Measurements from ENCODE around the gene UPP2.

DNA sequence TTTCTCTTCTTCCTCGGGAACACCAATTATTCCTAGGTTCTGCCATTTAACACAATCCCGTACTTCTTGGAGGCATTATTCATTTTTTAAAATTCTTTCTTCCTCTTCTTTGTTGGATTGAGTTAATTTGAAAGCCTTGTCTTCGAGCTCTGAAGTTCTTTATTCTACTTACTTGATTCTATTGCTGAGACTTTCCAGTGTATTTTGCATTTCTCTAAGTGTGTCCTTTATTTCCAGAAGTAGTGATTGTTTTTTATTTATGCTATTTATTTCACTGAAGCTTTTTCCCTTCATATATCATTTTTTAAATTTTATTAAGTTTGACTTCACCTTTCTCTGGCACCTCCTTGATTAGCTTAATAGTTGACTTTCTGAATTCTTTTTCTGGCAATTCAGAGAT lies 13.6 kb upstream of the UPP2 start:
- TF ChIP-seq, protein P1, sequence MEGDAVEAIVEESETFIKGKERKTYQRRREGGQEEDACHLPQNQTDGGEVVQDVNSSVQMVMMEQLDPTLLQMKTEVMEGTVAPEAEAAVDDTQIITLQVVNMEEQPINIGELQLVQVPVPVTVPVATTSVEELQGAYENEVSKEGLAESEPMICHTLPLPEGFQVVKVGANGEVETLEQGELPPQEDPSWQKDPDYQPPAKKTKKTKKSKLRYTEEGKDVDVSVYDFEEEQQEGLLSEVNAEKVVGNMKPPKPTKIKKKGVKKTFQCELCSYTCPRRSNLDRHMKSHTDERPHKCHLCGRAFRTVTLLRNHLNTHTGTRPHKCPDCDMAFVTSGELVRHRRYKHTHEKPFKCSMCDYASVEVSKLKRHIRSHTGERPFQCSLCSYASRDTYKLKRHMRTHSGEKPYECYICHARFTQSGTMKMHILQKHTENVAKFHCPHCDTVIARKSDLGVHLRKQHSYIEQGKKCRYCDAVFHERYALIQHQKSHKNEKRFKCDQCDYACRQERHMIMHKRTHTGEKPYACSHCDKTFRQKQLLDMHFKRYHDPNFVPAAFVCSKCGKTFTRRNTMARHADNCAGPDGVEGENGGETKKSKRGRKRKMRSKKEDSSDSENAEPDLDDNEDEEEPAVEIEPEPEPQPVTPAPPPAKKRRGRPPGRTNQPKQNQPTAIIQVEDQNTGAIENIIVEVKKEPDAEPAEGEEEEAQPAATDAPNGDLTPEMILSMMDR (IDR thresholded peaks at IDR 0.05): no peak
- TF ChIP-seq POLR2A (IDR thresholded peaks at IDR 0.05) (no peak), POLR2AphosphoS5 (IDR thresholded peaks at IDR 0.05) (no peak), EP300 (IDR thresholded peaks at IDR 0.05) (no peak)
